HFFc6 (cell line): ENCODE results near the gene INHBC. TPM values are rescaled to one million over a fixed set of nuclear protein-coding genes. Genes with fewer than 3 reads are reported as not detected.

ENCODE experiments used
- DNase-seq: peaks from one replicate; pipeline ENCODE4 v3.0.0-alpha.2; 2018
- H3K27ac Mint-ChIP-seq: 2 replicates; pipeline ENCODE4 v1.8.0; 2020; ENCODE audit warnings: mild to moderate bottlenecking, mixed read lengths
- H3K27me3 Mint-ChIP-seq: 2 replicates; pipeline ENCODE4 v1.8.0; 2021; ENCODE audit warnings: mild to moderate bottlenecking, moderate library complexity, mixed read lengths; ENCODE audit not compliant: insufficient read depth
- H3K36me3 Mint-ChIP-seq: 2 replicates; pipeline ENCODE4 v1.8.0; 2021; ENCODE audit warnings: low read depth, mixed read lengths
- H3K4me1 Mint-ChIP-seq: 2 replicates; pipeline ENCODE4 v1.8.0; 2020; ENCODE audit warnings: low read depth, mixed read lengths
- H3K4me3 Mint-ChIP-seq: 2 replicates; pipeline ENCODE4 v1.8.0; 2020; ENCODE audit warnings: mild to moderate bottlenecking, moderate library complexity, mixed read lengths
- H3K9me3 Mint-ChIP-seq: 2 replicates; pipeline ENCODE4 v1.8.0; 2020; ENCODE audit warnings: mild to moderate bottlenecking, mixed read lengths
- total RNA-seq, 6 experiments: library from RNA; stranded (reverse); fragmentation: NEBNext Ultra II Directional; extraction: Animal tissue kit (Norgen Biotek cat#: 25700); gene quantifications; 2 replicates in 1 of 6; 3 replicates in 5 of 6; pipeline ENCODE4 v1.2.3, GENCODE V29; 2021
- TF ChIP-seq, protein P1 (sequence below): fragments of 200-600 bp; sonication (generic); IDR thresholded peaks from 2 replicates; pipeline ENCODE4 v1.5.0; 2021; ENCODE audit warnings: antibody characterized with exemption, mild to moderate bottlenecking

INHBC gene
- total RNA-seq, 6 experiments from 2014 or later: not detected

DNA sequence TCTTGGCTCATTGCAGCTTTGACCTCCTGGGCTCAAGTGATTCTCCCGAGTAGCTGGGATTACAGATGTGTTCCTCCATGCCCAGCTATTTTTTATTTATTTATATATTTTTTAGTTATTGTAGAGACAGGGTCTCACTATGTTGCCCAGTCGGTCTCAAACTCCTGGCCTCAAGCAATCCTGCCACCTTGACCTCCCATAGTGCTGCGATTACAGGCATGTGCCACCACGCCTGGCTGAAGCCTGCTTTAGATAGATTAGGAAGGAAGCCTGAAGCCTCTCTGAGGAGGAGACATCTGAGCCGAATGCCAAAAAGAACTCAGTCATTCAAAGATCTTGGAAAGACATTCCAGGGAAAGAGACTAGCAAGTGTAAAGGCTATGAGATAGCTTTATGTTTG lies 10.2 kb downstream of the INHBC start:
- Mint-ChIP-seq H3K27ac (no peak overlapping the region), H3K9me3 (peaks cover 11% of the 10 kb centered on the region), H3K27me3 (peaks cover 5% of the 10 kb centered on the region; the same call in 1 of the 2 replicates), H3K4me3 (no peak overlapping the region), H3K36me3 (peaks cover 10% of the 10 kb centered on the region), H3K4me1 (no peaks in the 10 kb centered on the region)
- TF ChIP-seq, protein P1, sequence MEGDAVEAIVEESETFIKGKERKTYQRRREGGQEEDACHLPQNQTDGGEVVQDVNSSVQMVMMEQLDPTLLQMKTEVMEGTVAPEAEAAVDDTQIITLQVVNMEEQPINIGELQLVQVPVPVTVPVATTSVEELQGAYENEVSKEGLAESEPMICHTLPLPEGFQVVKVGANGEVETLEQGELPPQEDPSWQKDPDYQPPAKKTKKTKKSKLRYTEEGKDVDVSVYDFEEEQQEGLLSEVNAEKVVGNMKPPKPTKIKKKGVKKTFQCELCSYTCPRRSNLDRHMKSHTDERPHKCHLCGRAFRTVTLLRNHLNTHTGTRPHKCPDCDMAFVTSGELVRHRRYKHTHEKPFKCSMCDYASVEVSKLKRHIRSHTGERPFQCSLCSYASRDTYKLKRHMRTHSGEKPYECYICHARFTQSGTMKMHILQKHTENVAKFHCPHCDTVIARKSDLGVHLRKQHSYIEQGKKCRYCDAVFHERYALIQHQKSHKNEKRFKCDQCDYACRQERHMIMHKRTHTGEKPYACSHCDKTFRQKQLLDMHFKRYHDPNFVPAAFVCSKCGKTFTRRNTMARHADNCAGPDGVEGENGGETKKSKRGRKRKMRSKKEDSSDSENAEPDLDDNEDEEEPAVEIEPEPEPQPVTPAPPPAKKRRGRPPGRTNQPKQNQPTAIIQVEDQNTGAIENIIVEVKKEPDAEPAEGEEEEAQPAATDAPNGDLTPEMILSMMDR: no peak
- DNase-seq: no peak

DNA sequence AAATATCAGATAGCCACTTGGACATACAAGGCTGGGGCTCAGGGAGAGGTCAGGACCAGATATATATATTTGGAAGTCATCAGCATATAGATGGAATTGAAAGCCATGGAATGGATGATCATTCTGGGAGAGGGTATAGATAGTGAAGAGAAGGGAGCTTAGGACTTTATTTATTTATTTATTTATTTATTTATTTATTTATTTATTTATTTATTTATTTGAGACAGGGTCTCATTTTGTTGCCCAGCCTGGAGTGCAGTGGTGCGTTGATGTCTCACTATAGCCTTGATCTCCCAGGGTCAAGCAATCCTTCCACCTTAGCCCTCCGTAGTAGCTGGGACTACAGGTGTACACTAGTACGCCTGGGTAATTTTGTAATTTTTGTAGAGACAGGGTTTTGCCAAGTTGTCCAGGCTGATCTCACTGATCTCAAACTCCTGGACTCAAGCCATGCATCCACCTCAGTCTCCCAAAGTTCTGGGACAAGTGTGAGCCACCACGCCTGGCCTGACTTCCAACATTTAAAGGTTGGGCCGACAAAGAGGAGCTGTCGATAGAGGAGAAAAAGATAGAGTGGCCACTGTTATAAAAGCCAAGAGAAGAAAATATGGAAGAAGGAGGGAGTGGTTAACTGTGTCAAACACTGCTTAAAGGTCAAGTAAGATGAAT lies 11.8 kb downstream of the INHBC start:
- Mint-ChIP-seq H3K36me3 (peaks cover 6% of the 10 kb centered on the region; the same call in 1 of the 2 replicates), H3K4me1 (peaks cover 9% of the 10 kb centered on the region), H3K27me3 (peaks cover 2% of the 10 kb centered on the region; the same call in 1 of the 2 replicates), H3K27ac (no peak overlapping the region), H3K9me3 (peaks cover 6% of the 10 kb centered on the region), H3K4me3 (no peak overlapping the region)
- DNase-seq: no peak
- TF ChIP-seq, protein P1: no peak

DNA sequence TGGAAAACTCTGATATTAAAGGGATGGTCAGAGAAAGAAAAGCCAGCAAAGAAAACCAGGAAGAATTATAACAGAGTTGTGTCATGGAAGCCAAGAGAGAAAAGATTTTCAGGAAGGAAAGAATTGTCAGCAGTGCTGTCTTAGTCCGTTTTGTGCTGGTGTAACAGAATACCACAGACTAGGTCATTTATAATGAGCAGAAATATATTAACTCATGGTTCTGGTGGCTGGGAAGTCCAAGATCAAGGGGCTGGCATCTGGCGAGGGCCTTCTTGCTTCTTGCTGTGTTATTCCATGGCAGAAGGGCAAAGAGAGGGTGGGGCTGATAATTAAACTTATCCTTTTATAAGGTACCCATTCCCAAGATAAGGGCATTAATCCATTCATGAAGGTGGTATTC lies 14.1 kb downstream of the INHBC start:
- DNase-seq: no peak
- Mint-ChIP-seq H3K4me1 (peaks cover 26% of the 10 kb centered on the region), H3K27ac (no peak overlapping the region), H3K4me3 (no peak overlapping the region), H3K9me3 (no peaks in the 10 kb centered on the region), H3K36me3 (no peaks in the 10 kb centered on the region), H3K27me3 (no peaks in the 10 kb centered on the region; the same call in 1 of the 2 replicates)
- TF ChIP-seq, protein P1: no peak

DNA sequence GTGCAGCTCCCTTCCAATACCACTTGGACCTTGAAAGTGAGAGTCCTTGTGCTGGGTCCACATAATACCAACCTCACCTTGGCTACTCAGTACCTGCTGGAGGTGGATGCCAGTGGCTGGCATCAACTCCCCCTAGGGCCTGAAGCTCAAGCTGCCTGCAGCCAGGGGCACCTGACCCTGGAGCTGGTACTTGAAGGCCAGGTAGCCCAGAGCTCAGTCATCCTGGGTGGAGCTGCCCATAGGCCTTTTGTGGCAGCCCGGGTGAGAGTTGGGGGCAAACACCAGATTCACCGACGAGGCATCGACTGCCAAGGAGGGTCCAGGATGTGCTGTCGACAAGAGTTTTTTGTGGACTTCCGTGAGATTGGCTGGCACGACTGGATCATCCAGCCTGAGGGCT lies 14.8 kb downstream of the INHBC start:
- TF ChIP-seq, protein P1: no peak
- Mint-ChIP-seq H3K9me3 (no peaks in the 10 kb centered on the region), H3K4me3 (no peak overlapping the region), H3K36me3 (no peaks in the 10 kb centered on the region), H3K4me1 (peaks cover 27% of the 10 kb centered on the region), H3K27me3 (no peaks in the 10 kb centered on the region; the same call in 1 of the 2 replicates), H3K27ac (no peak overlapping the region)
- DNase-seq: no peak

DNA sequence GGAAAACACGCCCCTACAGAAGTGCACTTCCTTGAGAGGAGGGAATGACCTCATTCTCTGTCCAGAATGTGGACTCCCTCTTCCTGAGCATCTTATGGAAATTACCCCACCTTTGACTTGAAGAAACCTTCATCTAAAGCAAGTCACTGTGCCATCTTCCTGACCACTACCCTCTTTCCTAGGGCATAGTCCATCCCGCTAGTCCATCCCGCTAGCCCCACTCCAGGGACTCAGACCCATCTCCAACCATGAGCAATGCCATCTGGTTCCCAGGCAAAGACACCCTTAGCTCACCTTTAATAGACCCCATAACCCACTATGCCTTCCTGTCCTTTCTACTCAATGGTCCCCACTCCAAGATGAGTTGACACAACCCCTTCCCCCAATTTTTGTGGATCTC lies 15.5 kb downstream of the INHBC start:
- no peak overlapping the region for H3K4me3 Mint-ChIP-seq
- no peaks in the 10 kb centered on the region; the same call in 1 of the 2 replicates for H3K27me3 Mint-ChIP-seq
- H3K4me1 Mint-ChIP-seq: peaks cover 34% of the 10 kb centered on the region
- TF ChIP-seq, protein P1: no peak
- H3K9me3 Mint-ChIP-seq: no peaks in the 10 kb centered on the region
- no peak for DNase-seq
- no peaks in the 10 kb centered on the region for H3K36me3 Mint-ChIP-seq
- no peak overlapping the region for H3K27ac Mint-ChIP-seq
